22Rv1 (cell line): Measurements from ENCODE around the gene DUSP1.

Experiments used
- H3K27ac ChIP-seq: fragments of 450-650 bp; 2 replicates; pipeline ENCODE4 v1.5.1; 2017
- ZFX ChIP-seq: fragments of 450-650 bp; IDR thresholded peaks from 2 replicates; pipeline ENCODE4 v1.6.1; 2017; ENCODE audit warnings: antibody characterized with exemption, borderline replicate concordance
- TF ChIP-seq, protein P1 (sequence below): fragments of 450-650 bp; IDR thresholded peaks from 2 replicates; pipeline ENCODE4 v1.5.1; 2017; ENCODE audit warnings: mild to moderate bottlenecking

The DUSP1 gene, protein sequence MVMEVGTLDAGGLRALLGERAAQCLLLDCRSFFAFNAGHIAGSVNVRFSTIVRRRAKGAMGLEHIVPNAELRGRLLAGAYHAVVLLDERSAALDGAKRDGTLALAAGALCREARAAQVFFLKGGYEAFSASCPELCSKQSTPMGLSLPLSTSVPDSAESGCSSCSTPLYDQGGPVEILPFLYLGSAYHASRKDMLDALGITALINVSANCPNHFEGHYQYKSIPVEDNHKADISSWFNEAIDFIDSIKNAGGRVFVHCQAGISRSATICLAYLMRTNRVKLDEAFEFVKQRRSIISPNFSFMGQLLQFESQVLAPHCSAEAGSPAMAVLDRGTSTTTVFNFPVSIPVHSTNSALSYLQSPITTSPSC

DNA sequence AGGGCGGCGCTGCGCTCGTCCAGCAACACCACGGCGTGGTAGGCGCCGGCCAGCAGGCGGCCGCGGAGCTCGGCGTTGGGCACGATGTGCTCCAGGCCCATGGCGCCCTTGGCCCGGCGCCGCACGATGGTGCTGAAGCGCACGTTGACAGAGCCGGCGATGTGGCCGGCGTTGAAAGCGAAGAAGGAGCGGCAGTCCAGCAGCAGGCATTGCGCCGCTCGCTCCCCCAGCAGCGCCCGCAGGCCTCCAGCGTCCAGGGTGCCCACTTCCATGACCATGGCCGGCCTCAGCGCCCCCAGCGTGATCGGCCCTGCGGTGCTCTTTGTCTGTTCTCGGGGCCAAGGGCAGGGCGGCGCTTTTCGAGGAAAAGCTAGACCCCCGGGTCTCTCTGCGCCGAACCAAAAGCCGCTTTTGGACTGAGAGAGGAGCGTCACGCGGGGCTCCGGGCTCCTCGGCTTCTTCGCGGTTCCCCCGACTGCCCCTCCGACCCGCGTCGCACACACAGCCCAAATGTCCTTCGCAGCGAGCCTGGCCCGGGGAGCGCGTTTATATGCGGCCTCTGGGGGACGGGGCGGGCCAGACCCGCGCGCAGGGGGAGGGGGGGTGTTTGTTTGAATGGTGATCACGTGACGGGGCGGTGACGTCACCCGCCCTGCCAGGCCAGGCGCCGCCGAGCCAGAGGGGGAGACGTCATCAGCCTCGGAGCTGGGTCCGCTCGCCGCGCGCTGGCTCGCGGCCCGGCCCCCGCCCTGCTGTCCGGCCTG lies at the start of gene DUSP1:
DUSP1 (minus strand) TSS at position 521 of the 764 bp plus-strand sequence; CDS start at position 278, 243 bp downstream.
- TF ChIP-seq ZFX: no peak
- TF ChIP-seq, protein P1, sequence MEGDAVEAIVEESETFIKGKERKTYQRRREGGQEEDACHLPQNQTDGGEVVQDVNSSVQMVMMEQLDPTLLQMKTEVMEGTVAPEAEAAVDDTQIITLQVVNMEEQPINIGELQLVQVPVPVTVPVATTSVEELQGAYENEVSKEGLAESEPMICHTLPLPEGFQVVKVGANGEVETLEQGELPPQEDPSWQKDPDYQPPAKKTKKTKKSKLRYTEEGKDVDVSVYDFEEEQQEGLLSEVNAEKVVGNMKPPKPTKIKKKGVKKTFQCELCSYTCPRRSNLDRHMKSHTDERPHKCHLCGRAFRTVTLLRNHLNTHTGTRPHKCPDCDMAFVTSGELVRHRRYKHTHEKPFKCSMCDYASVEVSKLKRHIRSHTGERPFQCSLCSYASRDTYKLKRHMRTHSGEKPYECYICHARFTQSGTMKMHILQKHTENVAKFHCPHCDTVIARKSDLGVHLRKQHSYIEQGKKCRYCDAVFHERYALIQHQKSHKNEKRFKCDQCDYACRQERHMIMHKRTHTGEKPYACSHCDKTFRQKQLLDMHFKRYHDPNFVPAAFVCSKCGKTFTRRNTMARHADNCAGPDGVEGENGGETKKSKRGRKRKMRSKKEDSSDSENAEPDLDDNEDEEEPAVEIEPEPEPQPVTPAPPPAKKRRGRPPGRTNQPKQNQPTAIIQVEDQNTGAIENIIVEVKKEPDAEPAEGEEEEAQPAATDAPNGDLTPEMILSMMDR: peak; percentile 79
- H3K27ac ChIP-seq: peak within 1 kb of the TSS; percentile 92

DNA sequence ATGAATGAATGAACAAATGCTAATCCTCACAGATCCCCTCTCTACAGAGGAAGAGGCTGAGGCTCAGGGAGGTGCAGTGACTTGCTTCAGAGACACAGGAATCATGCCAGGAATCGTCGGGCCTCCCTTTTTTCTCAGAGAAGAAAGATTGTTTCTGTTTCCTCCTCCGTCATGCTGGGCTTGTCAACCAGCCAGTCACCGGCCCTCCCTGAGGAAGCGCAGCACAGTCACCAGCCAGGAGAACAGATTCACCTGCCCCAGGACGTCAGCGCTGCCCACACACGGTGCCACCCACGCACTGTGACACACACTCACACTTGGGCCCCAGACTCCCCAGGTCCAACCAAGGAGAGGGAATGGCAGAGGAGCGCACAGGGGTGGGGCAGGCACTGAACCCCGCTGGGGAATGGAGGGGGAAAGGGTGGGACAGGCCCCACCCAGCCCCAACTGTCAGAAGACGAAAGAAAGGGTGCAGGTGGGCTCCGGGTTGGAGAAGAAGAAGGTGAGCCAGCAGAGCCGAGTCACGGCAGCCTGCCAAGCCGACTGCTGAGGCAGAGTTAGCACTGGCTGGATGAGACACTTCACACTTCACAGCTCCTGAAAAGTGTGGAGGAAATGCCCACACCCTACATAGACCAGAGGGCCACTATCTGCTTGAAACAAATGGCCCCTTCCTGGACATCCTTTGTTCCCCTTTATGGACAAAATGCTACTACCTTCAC lies 49.2 kb upstream of the DUSP1 start:
- TF ChIP-seq, protein P1: no peak
- TF ChIP-seq ZFX: no peak
- H3K27ac ChIP-seq: no peak overlapping the region

DNA sequence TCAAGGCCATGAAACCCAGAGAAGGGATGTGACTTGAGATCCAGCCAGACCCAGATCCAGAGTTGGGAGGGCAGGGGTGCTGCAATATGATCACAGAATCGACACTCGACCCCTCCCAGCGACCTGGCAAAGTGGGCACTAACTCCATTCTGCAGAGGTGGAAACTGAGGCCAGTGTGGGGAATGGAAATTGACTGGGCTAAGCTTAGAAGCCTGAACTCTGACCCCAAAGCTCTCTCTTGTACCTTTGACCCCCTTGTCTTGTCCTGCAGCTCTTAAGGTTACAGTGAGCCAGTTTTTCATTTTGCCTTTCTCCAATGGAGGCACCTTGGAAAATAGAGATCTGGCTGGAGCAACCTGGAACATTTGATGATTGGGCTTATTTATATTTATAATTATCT lies 48.6 kb upstream of the DUSP1 start:
- no peak overlapping the region for H3K27ac ChIP-seq
- TF ChIP-seq, protein P1: no peak
- TF ChIP-seq ZFX: no peak

DNA sequence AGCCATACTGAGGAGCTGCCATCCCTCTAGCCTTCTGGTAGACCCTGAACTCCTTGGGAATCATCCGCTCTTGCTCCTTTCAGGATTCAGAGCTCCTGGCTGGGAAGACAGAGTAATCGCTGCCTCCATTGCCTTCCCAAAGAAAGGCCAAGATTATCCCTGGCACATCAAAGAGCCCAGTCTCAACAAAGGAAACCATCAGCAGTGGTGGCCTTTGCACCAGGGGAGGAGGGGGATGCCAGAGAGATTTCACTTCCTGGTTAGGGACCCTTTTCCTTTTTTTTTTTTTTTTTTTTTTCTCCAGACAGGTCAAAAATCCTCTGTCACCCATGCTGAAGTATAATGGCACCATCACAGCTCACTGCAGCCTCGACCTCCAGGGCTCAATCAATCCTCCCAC lies 47.1 kb upstream of the DUSP1 start:
- no peak for TF ChIP-seq ZFX
- TF ChIP-seq, protein P1: no peak
- H3K27ac ChIP-seq: no peak overlapping the region

DNA sequence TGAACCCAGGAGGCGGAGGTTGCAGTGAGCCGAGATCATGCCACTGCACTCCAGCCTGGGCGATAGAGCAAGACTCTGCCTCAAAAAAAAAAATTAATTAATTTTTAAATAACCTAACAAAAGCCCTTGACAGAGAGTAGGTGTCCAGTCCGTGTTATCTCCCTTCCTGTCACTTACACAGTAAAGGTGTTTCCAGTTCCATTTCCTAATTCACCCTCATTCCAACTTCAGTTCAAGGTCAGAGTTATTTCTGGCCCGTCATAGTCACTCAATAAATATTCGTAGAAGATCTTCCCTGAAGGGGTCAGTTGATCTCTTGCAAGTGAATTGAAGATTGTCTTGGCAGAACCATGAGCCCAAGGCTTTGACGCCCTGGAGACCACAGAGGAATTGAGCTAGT lies 46.7 kb upstream of the DUSP1 start:
- no peak overlapping the region for H3K27ac ChIP-seq

DNA sequence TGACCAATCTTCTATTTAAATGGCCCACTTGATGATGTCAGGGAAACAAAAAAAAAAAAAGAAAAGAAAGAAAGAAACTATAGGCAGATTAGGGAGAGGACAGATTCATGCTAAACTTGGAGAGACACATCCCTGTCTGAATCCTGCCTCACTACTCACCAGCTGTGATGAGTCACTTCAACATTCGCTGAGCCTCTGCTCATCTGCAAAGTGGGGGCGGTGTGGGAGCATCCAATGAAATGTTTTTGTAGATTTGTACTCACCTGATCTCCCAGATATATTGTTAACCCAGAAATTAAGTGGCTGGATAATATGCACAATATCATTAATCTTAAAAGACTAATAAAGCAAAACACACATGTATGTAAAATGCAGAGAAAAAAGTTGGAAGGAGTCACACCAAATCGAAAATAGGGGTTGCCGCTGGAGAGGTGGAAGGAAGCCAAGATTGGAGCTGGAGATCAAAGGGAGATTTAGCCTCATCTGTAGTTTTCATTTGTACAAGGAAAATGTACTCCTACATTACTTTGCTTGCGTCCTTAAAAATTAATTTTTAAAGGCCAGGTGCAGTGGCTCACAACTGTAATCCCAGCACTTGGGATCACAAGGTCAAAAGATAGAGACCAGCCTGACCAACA lies 46.0 kb upstream of the DUSP1 start:
- H3K27ac ChIP-seq: no peak overlapping the region
- TF ChIP-seq, protein P1: no peak
- TF ChIP-seq ZFX: no peak

More for the DNA sequence above, 46.7 kb upstream of the DUSP1 start:
- TF ChIP-seq, protein P1: no peak
- TF ChIP-seq ZFX: no peak
